ENCODE results near the gene LHPP.

- TF ChIP-seq CTCF (IDR thresholded peaks at IDR 0.05): no peak
- no peak for TF ChIP-seq POLR2A (IDR thresholded peaks at IDR 0.05)
These were observed 16.9 kb downstream of the LHPP start for GRCh38 chr10:124478515-124478914.
